BJ (cell line): ENCODE data around the gene GALNT2. TPM values are rescaled to one million over a fixed set of nuclear protein-coding genes. Genes with fewer than 3 reads are reported as not detected.

ENCODE experiments used
- CTCF ChIA-PET: fragments of 350-600 bp; formaldehyde crosslinking; extraction: SDS; loops from one replicate; lab custom pipeline; 2021; ENCODE audit warnings: antibody characterized with exemption, inconsistent platforms; lab: Yijun Ruan, JAX
- POLR2A ChIA-PET: fragments of 300-600 bp; sonication (Branson Sonifier 250); formaldehyde crosslinking; extraction: SDS; loops from one replicate; lab custom pipeline; 2021; ENCODE audit warnings: antibody characterized with exemption; lab: Charles Lee
- DNase-seq: peaks from one replicate; pipeline ENCODE4 v3.0.0-alpha.2; 2011; ENCODE audit warnings: low read depth
- H3K27me3 ChIP-seq: 2 replicates; pipeline ENCODE4 v1.6.0; 2011; ENCODE audit warnings: low read length; ENCODE audit not compliant: control insufficient read depth, insufficient read depth
- H3K36me3 ChIP-seq: 2 replicates; pipeline ENCODE4 v1.5.1; 2011; ENCODE audit warnings: low read length; ENCODE audit not compliant: control insufficient read depth, insufficient read depth
- H3K4me3 ChIP-seq: 2 replicates; pipeline ENCODE4 v1.5.1; 2011; ENCODE audit warnings: low read depth, mild to moderate bottlenecking, control low read depth, low read length
- CTCF ChIP-seq: IDR thresholded peaks from 2 replicates; pipeline ENCODE4 v1.5.1; 2011; ENCODE audit warnings: low read depth, mild to moderate bottlenecking, control low read depth, inconsistent platforms, low read length, moderate library complexity; ENCODE audit not compliant: insufficient read depth
- polyA plus RNA-seq: library from polyadenylated mRNA; depleted of rRNA; stranded (reverse); fragments of >200 nt; gene quantifications from 2 replicates; pipeline ENCODE4 v1.2.3, GENCODE V29; 2011

The GALNT2 gene
- polyA plus RNA-seq, 1 experiment = 90.9 TPM

GRCh38 chr1:230146709-230147108 is 79.7 kb downstream of the GALNT2 start:
- Histone ChIP-seq H3K4me3 (no peak overlapping the region), H3K36me3 (no peaks in the 10 kb centered on the region), H3K27me3 (no peaks in the 10 kb centered on the region)
- POLR2A ChIA-PET = no interaction called here
- CTCF ChIA-PET = no interaction called here
- DNase-seq = no peak
- TF ChIP-seq CTCF = no peak

GRCh38 chr1:230147253-230148125 is 80.5 kb downstream of the GALNT2 start:
- TF ChIP-seq CTCF = no peak
- Histone ChIP-seq H3K4me3 (no peak overlapping the region), H3K27me3 (no peaks in the 10 kb centered on the region), H3K36me3 (no peaks in the 10 kb centered on the region; the same call in 1 of the 2 replicates)
- DNase-seq = no peak
- ChIA-PET CTCF (no interaction called here), POLR2A (no interaction called here)

DNA sequence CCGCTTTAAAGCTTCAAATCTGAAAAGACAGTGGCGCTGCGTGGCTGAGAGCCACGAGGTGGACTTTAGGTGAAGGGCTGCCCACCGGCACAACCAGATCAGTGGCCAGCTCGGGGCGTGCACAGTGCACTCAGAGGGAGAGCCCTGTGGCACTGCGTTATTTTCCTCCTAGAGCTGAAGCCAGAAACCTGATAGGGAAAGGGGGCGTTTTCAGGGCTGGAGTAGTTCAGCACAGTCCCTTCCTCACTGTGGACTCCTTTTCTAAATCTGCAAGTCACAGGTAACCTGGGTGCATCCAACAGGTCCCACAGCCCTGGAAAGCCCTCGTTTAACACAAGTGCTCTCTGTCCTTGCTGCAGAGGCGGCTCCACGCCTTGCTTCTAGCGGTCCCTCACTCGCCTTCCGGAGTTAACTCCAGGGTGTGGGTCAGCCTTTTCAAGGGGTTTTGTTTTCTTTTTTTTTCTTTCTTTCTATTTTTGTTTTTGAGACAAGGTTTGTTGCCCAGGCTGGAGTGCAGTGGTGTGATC is 81.2 kb downstream of the GALNT2 start:
- Histone ChIP-seq H3K27me3 (no peaks in the 10 kb centered on the region), H3K36me3 (no peaks in the 10 kb centered on the region; the same call in 1 of the 2 replicates), H3K4me3 (no peak overlapping the region)
- DNase-seq = no peak
- ChIA-PET CTCF (no interaction called here), POLR2A (no interaction called here)
- no peak for TF ChIP-seq CTCF

- DNase-seq = no peak
- CTCF ChIA-PET = no interaction called here
- POLR2A ChIA-PET = no interaction called here
- H3K36me3 ChIP-seq = no peaks in the 10 kb centered on the region; the same call in 1 of the 2 replicates
- no peak overlapping the region for H3K4me3 ChIP-seq
- TF ChIP-seq CTCF = no peak
- no peaks in the 10 kb centered on the region for H3K27me3 ChIP-seq
Measured at GRCh38 chr1:230148768-230149469, 81.9 kb downstream of the GALNT2 start.

DNA sequence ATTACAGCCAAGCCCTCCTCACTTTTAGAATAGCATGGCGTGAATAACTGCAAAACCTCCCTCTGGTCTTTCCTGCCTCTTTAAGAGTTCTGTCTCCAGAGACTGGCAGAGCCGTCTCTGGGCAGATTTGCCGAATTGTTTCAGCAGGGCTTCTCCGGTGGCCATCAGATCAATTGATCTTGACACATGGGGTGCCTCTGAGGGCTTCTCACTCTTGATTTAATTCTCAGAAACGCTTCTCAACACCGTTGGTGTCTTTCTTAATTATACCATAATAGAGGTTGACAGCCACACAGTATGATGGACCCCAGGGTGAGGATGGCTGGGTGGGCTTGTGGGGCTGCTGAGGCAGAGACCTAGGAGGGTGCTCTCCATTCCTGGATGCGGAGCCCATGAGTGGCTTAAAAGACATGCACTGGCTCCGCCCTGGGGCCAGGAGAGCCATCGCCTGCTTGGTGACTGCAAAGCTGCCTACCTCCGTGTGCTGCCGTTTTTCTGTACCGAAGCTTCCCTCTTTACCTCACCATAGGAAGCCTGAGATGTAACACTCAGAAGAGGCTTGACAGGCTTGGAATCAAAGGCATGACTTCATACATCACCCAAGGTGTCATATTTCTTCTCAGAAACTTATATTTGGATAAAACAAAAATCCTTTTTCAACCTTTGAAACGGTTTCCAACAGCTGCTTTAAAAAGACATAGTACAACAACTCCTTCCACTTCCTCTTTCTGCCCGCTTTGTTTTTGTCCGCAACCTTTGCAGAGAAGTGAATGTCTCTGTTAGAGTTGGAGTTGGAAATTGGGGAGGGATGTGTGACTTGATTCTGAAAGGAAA is 82.9 kb downstream of the GALNT2 start:
- ChIA-PET CTCF (no interaction called here), POLR2A (no interaction called here)
- Histone ChIP-seq H3K36me3 (no peaks in the 10 kb centered on the region; the same call in 1 of the 2 replicates), H3K27me3 (no peaks in the 10 kb centered on the region), H3K4me3 (no peak overlapping the region)
- no peak for TF ChIP-seq CTCF
- no peak for DNase-seq
